Loucy (cell line): ENCODE measurements around the gene SNX19.

Experiments used
- H2AFZ ChIP-seq: fragments of 200-600 bp; sonication (generic); 2 replicates; pipeline ENCODE4 v1.6.0; 2016; ENCODE audit warnings: antibody characterized with exemption, mild to moderate bottlenecking, low read length, moderate library complexity
- H3F3A ChIP-seq: fragments of 200-600 bp; 2 replicates; pipeline ENCODE4 v1.6.0; 2016; ENCODE audit warnings: antibody characterized with exemption, low read depth, mild to moderate bottlenecking
- H3K27me3 ChIP-seq: fragments of 200-600 bp; sonication (generic); 2 replicates; pipeline ENCODE4 v1.6.1; 2014; ENCODE audit warnings: low read length, mild to moderate bottlenecking; ENCODE audit not compliant: insufficient read depth, poor library complexity, severe bottlenecking
- H3K36me3 ChIP-seq: fragments of 200-600 bp; sonication (generic); 2 replicates; pipeline ENCODE4 v1.6.1; 2016; ENCODE audit warnings: low read length; ENCODE audit not compliant: insufficient read depth
- H3K4me1 ChIP-seq: fragments of 200-600 bp; sonication (generic); 2 replicates; pipeline ENCODE4 v1.5.1; 2014; ENCODE audit warnings: low read length, mild to moderate bottlenecking; ENCODE audit not compliant: insufficient read depth, poor library complexity, severe bottlenecking
- H3K4me2 ChIP-seq: fragments of 200-600 bp; sonication (generic); 2 replicates; pipeline ENCODE4 v1.6.0; 2014; ENCODE audit warnings: antibody characterized with exemption, low read length, low read depth, mild to moderate bottlenecking; ENCODE audit not compliant: poor library complexity, severe bottlenecking
- H3K4me3 ChIP-seq: fragments of 200-600 bp; sonication (generic); 2 replicates; pipeline ENCODE4 v1.5.1; 2014; ENCODE audit warnings: low read length, mild to moderate bottlenecking, mixed read lengths; ENCODE audit not compliant: poor library complexity, severe bottlenecking
- H3K79me2 ChIP-seq: fragments of 200-600 bp; sonication (generic); 2 replicates; pipeline ENCODE4 v1.6.1; 2014; ENCODE audit warnings: low read length; ENCODE audit not compliant: insufficient read depth
- H3K9ac ChIP-seq: fragments of 200-600 bp; sonication (generic); 2 replicates; pipeline ENCODE4 v1.6.0; 2014; ENCODE audit warnings: mild to moderate bottlenecking, low read depth, low read length, moderate library complexity; ENCODE audit not compliant: poor library complexity, severe bottlenecking
- H3K9me2 ChIP-seq: fragments of 200-600 bp; sonication (generic); replicated peaks from 2 replicates; pipeline ENCODE4 v1.6.1; 2016; ENCODE audit warnings: low read depth, low read length, mixed read lengths
- H3K9me3 ChIP-seq: fragments of 200-600 bp; sonication (generic); 2 replicates; pipeline ENCODE4 v1.6.1; 2014; ENCODE audit warnings: mild to moderate bottlenecking, antibody characterized with exemption, low read length, low read depth; ENCODE audit not compliant: insufficient read depth
- H4K20me1 ChIP-seq: fragments of 200-600 bp; sonication (generic); 2 replicates; pipeline ENCODE4 v1.6.0; 2014; ENCODE audit warnings: antibody characterized with exemption, low read length, mild to moderate bottlenecking; ENCODE audit not compliant: insufficient read depth, poor library complexity, severe bottlenecking
- EZH2phosphoT487 ChIP-seq: fragments of 200-600 bp; IDR thresholded peaks from 2 replicates; pipeline ENCODE4 v1.6.1; 2018; ENCODE audit warnings: antibody characterized with exemption, mild to moderate bottlenecking, moderate library complexity, borderline replicate concordance
- TF ChIP-seq, protein P1 (sequence below): fragments of 200-600 bp; sonication (generic); conservative IDR thresholded peaks from 2 replicates; pipeline ENCODE4 v1.5.1; 2014; ENCODE audit warnings: mild to moderate bottlenecking, antibody characterized with exemption, low read length

SNX19 gene

GRCh38 chr11:130891326-130891725 lies 25.0 kb downstream of the SNX19 start:
- no peaks in the 10 kb centered on the region for H3K4me1 ChIP-seq
- H3K27me3 ChIP-seq = no peaks in the 10 kb centered on the region
- H2AFZ ChIP-seq = no peak overlapping the region
- TF ChIP-seq, protein P1, sequence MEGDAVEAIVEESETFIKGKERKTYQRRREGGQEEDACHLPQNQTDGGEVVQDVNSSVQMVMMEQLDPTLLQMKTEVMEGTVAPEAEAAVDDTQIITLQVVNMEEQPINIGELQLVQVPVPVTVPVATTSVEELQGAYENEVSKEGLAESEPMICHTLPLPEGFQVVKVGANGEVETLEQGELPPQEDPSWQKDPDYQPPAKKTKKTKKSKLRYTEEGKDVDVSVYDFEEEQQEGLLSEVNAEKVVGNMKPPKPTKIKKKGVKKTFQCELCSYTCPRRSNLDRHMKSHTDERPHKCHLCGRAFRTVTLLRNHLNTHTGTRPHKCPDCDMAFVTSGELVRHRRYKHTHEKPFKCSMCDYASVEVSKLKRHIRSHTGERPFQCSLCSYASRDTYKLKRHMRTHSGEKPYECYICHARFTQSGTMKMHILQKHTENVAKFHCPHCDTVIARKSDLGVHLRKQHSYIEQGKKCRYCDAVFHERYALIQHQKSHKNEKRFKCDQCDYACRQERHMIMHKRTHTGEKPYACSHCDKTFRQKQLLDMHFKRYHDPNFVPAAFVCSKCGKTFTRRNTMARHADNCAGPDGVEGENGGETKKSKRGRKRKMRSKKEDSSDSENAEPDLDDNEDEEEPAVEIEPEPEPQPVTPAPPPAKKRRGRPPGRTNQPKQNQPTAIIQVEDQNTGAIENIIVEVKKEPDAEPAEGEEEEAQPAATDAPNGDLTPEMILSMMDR = no peak
- TF ChIP-seq EZH2phosphoT487 = no peak
- H3K4me2 ChIP-seq = no peak overlapping the region
- no peaks in the 10 kb centered on the region for H4K20me1 ChIP-seq
- no peaks in the 10 kb centered on the region for H3F3A ChIP-seq
- no peak overlapping the region for H3K9ac ChIP-seq
- peaks cover 28% of the 10 kb centered on the region; the same call in 1 of the 2 replicates for H3K36me3 ChIP-seq
- H3K4me3 ChIP-seq = no peak overlapping the region
- no peaks in the 10 kb centered on the region for H3K9me3 ChIP-seq
- H3K79me2 ChIP-seq = no peaks in the 10 kb centered on the region
- no peaks in the 10 kb centered on the region for H3K9me2 ChIP-seq

DNA sequence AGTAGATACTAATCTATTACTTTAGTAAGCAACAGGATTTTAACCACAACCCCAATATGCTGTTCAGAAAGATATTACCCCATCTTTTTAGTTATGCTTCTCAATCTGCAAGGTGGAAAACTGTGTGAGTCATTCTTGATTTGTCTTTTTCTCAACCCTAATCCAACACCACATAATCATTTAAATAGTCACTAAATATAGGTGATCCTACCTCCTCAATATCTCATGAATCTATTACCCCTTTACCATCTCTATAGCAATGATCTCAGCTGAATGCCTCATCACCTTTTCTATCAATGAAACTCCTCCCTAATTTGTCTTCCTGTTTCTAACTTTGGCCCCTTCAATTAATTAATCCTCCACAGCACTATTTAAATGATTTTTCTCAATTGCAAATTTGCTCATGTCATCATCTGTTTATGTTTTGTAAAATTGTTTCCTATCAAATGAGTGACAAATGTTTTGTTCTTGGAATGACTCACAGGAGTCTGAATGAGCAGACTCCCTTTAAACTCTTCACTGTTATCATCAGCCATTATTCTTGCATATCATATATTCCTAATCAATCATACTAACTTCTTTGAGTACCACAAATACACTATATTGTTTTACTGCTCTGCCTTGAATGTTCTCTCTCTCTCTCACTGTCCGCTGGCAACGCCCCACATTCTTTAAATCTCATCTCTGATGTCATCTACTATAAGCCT lies 26.1 kb downstream of the SNX19 start:
- no peaks in the 10 kb centered on the region for H3K9me2 ChIP-seq
- H3K79me2 ChIP-seq = no peaks in the 10 kb centered on the region
- no peaks in the 10 kb centered on the region for H3K4me1 ChIP-seq
- no peak overlapping the region for H2AFZ ChIP-seq
- H3F3A ChIP-seq = no peaks in the 10 kb centered on the region
- H3K9me3 ChIP-seq = no peaks in the 10 kb centered on the region
- no peak overlapping the region for H3K4me2 ChIP-seq
- H3K27me3 ChIP-seq = no peaks in the 10 kb centered on the region
- TF ChIP-seq, protein P1 = no peak
- TF ChIP-seq EZH2phosphoT487 = no peak
- peaks cover 23% of the 10 kb centered on the region; the same call in 1 of the 2 replicates for H3K36me3 ChIP-seq
- no peaks in the 10 kb centered on the region for H4K20me1 ChIP-seq
- no peak overlapping the region for H3K4me3 ChIP-seq
- no peak overlapping the region for H3K9ac ChIP-seq

DNA sequence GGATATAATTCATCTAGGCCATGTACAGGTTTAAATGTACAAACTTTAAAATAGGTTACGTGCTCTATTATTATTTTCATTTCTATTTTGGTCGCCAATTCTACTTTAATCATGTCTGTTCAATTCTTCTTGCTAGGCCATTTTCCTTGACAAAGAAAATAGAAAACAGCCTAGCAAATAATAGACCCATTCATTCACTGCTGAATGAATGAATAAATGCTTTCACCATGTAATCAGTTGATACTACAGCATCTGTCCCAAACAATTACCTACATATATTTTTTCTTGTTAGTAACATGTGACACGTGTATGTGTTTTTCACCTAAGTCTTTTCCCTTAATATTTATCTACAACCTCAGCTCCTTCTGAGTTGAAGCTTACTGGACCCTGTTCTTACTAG lies 27.5 kb downstream of the SNX19 start:
- Histone ChIP-seq H4K20me1 (no peaks in the 10 kb centered on the region), H3K9me3 (no peaks in the 10 kb centered on the region), H3K4me1 (no peaks in the 10 kb centered on the region), H3K4me2 (no peak overlapping the region), H3F3A (no peaks in the 10 kb centered on the region), H3K36me3 (peaks cover 21% of the 10 kb centered on the region; the same call in 1 of the 2 replicates), H3K9me2 (no peaks in the 10 kb centered on the region), H3K9ac (no peak overlapping the region), H3K4me3 (no peak overlapping the region), H2AFZ (no peak overlapping the region), H3K79me2 (no peaks in the 10 kb centered on the region), H3K27me3 (no peaks in the 10 kb centered on the region)
- TF ChIP-seq, protein P1 = no peak
- no peak for TF ChIP-seq EZH2phosphoT487
